Esophagus muscularis mucosa (tissue), 3 donors: Measurements from ENCODE around the gene SLC4A9.

ENCODE experiments used
- CTCF ChIP-seq, 3 experiments: fragments of 200-600 bp in 2 of 3; fragments of 450-650 bp in 1 of 3; sonication (generic) in 2 of 3; IDR thresholded peaks; one replicate each; pipeline ENCODE4 v1.5.1; 2017 to 2019; ENCODE audit warnings: antibody characterized with exemption in 3 of 3, mild to moderate bottlenecking in 2 of 3, moderate library complexity in 1 of 3
- POLR2AphosphoS5 ChIP-seq, 2 donors: sonication (generic); formaldehyde crosslinking; IDR thresholded peaks; one replicate each; pipeline ENCODE4 v1.6.1; 2017; ENCODE audit warnings: antibody characterized with exemption in 2 of 2

GRCh38 chr5:140341591-140341990 lies 18.4 kb upstream of the SLC4A9 start:
- no peak for TF ChIP-seq CTCF (IDR thresholded peaks at IDR 0.05)
- peak in 1 of 2 donors; percentile 37 for TF ChIP-seq POLR2AphosphoS5 (IDR thresholded peaks at IDR 0.05)
